Lower leg skin (tissue), 4 donors: Measurements from ENCODE around the gene SLC25A20. TPM values are rescaled to one million over a fixed set of nuclear protein-coding genes. Genes with fewer than 3 reads are reported as not detected.
A peak's percentile ranks its signal among the peaks of the same experiment; 100 is the strongest.

Source experiments
- DNase-seq, 2 donors: peaks; one replicate each; pipeline ENCODE4 v3.0.0-alpha.2; 2019; ENCODE audit warnings: low spot score in 2 of 2
- H3K4me3 ChIP-seq: fragments of 200-600 bp; sonication (generic); 2 replicates; pipeline ENCODE4 v1.5.1; 2017; ENCODE audit warnings: mild to moderate bottlenecking, low read depth; ENCODE audit not compliant: poor library complexity, severe bottlenecking
- POLR2A ChIP-seq, 2 donors: fragments of 450-650 bp; IDR thresholded peaks; one replicate each; pipeline ENCODE4 v1.6.1; 2016 to 2017; ENCODE audit warnings: antibody characterized with exemption in 2 of 2, mild to moderate bottlenecking in 1 of 2, moderate library complexity in 1 of 2
- WGBS, 2 donors: methylation state at CpG; one replicate each; pipeline ENCODE4 v1.1.5; 2018; 5-methylcytosine and 5-hydroxymethylcytosine counted together
- intact Hi-C: fragments of 100-400 bp; cut with DNase I; formaldehyde crosslinking; loops from one replicate; pipeline ENCODE4 v1.15.0; 2023; ENCODE audit warnings: low total_unique reads
- total RNA-seq, 4 donors: library from RNA; depleted of rRNA; stranded (reverse); fragments of >200 nt; gene quantifications; one replicate each; pipeline ENCODE4 v1.1.0, GENCODE V29; 2016
- TF ChIP-seq, protein P1 (sequence below), 3 donors: fragments of 450-650 bp; IDR thresholded peaks; one replicate each; pipeline ENCODE4 v1.5.1; 2016; ENCODE audit warnings: antibody characterized with exemption in 3 of 3, mild to moderate bottlenecking in 3 of 3, moderate library complexity in 2 of 3

Gene SLC25A20, protein sequence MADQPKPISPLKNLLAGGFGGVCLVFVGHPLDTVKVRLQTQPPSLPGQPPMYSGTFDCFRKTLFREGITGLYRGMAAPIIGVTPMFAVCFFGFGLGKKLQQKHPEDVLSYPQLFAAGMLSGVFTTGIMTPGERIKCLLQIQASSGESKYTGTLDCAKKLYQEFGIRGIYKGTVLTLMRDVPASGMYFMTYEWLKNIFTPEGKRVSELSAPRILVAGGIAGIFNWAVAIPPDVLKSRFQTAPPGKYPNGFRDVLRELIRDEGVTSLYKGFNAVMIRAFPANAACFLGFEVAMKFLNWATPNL
- 10 to 100 TPM; 11.4 to 46.3 (median 20.4) TPM for total RNA-seq

DNA sequence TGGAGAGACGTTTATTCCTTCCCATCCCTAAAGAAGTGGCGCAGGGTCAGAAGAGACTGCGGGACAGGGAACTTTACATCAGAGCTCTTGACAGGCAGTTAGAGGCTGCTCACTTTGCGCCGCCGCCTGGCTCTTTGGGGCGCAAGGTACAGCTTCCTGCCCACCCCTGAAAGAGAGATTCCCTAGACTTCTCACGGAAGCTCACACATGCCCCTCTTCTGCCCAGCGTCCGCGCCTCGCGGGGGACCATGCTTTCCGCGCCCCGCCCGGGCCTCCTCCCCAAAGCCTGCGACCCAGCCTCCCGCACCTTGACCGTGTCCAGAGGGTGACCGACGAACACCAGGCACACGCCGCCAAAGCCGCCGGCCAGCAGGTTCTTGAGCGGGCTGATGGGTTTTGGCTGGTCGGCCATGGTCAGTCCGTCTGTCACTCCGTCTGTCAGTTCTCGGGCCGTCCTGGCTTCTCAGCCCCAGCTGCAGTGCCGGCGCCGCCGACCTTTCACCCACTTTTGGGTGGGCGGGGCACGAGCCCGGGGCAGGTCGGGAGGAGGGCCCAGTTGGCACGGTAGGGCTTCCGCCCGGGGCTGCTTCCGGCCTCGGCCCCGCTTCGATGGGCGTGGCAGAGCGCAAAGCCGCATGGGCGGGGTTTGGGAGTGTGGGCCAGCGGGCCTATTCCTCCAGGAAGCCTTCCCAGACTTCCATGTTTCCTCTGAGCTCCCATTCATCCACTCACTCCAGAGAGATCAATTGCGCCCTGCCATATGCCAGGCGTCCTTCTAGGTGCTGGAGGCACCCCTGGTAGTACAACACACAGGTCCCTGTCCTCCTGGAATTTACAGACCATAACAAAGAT lies at the start of gene SLC25A20:
SLC25A20 (minus strand) TSS at position 500 of the 852 bp plus-strand sequence; CDS start at position 412, 88 bp downstream.
- TF ChIP-seq, protein P1, sequence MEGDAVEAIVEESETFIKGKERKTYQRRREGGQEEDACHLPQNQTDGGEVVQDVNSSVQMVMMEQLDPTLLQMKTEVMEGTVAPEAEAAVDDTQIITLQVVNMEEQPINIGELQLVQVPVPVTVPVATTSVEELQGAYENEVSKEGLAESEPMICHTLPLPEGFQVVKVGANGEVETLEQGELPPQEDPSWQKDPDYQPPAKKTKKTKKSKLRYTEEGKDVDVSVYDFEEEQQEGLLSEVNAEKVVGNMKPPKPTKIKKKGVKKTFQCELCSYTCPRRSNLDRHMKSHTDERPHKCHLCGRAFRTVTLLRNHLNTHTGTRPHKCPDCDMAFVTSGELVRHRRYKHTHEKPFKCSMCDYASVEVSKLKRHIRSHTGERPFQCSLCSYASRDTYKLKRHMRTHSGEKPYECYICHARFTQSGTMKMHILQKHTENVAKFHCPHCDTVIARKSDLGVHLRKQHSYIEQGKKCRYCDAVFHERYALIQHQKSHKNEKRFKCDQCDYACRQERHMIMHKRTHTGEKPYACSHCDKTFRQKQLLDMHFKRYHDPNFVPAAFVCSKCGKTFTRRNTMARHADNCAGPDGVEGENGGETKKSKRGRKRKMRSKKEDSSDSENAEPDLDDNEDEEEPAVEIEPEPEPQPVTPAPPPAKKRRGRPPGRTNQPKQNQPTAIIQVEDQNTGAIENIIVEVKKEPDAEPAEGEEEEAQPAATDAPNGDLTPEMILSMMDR (IDR thresholded peaks at IDR 0.05): no peak
- no peak for TF ChIP-seq POLR2A (IDR thresholded peaks at IDR 0.05)
- H3K4me3 ChIP-seq: peak within 1 kb of the TSS; percentile 46
- WGBS, 2 donors: 3 to 4% methylated on average over 40 to 52 of the region's 54 CpGs
- intact Hi-C loops: no loop called here
- DNase-seq: peak; percentile 84 to 98

DNA sequence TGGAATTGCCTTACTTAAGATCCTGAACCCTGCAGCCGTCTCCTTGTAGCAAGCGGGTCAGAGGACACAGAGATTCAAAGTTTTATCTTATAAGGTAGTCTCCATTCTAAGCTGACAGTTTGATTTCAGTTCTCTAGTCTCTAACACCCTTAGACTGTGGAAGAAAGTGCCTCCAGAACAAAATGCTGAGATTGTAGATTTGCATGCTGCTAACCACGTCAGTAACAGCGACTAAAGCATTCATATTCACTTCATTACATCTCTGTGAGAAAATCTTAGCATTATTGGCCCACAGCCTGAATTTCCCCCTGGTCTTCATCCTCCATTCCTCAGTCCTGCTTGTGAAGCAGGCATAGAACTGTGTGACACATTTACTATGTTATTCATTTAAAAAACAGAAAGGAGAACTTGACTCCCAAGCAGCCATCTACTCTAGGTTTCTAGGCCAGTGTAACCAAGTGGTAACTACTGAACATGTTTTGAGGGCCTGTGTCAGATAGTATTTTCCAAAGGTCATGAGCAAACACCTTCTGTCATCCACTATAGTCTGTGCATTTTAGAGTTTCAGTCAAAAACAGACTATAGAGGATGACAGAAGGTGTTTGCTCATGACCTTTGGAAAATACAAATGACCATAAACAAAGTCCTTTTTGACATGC lies 47.3 kb upstream of the SLC25A20 start:
- intact Hi-C loops: no loop called here
- 77 to 91% methylated on average over 4 of the region's 4 CpGs for WGBS, 2 donors
- TF ChIP-seq, protein P1 (IDR thresholded peaks at IDR 0.05): no peak
- no peak for TF ChIP-seq POLR2A (IDR thresholded peaks at IDR 0.05)
- H3K4me3 ChIP-seq: no peak overlapping the region
- DNase-seq: no peak

DNA sequence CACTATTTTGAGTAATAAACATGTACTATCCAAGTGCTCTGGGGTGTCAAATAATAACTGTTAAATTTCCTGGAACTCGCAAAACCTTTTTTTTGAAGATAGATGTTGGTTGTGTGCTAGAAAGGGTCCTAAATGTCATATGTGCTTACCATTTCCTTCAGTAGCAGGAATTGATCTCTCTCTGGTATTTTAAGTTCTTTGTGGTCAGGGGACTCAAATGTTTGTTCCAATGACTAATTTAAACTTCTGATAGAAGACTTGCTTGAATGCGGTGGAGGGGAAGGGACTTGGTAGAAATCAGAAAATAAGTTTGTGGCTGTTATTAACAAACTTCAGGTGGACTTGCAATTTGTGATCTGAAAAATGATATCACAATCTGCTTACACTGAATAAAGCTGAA lies 46.8 kb upstream of the SLC25A20 start:
- TF ChIP-seq POLR2A (IDR thresholded peaks at IDR 0.05): no peak
- TF ChIP-seq, protein P1 (IDR thresholded peaks at IDR 0.05): no peak
- 92 to 98% methylated on average over 2 of the region's 2 CpGs for WGBS, 2 donors
- intact Hi-C loops: no loop called here
- no peak overlapping the region for H3K4me3 ChIP-seq
- DNase-seq: no peak

DNA sequence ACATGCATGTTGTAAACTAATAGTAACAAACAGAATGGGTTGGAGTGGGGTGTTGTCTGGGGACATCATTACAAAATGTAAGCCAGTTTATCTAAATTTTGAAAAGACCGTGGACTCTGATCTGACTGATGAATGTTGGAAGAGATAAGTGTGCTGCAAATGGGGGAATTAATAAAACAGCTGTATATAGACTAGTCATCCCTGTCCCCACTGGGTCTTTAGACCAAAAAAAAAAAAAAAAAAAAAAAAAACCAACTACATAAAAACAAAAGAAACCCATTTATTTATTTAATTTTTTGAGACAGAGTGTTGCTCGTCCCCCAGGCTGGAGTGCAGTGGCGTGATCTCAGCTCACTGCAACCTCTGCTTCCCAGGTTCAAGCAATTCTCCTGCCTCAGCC lies 40.0 kb upstream of the SLC25A20 start:
- DNase-seq: no peak
- TF ChIP-seq, protein P1 (IDR thresholded peaks at IDR 0.05): no peak
- no peak for TF ChIP-seq POLR2A (IDR thresholded peaks at IDR 0.05)
- intact Hi-C loops: no loop called here
- H3K4me3 ChIP-seq: no peak overlapping the region
- WGBS, 2 donors: 95 to 97% methylated on average over 3 of the region's 3 CpGs

DNA sequence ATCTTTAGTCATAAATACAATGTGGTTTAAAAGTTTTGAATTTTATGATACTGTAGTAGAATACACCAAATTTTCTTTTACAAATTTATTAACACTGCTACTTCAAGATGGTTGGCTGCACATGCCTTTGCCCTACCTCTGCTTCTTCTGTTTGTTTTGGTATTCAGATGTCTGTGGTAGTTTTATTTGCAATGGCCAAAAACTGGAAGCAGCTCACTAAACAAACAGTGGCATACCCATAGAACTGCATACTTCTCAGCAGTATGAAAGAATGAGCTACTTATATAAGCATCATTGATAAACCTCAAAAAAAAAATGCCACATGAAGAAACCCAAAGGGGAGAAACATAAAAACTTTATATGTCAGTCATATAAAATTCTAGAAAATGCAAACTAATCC lies 39.5 kb upstream of the SLC25A20 start:
- TF ChIP-seq POLR2A (IDR thresholded peaks at IDR 0.05): no peak
- TF ChIP-seq, protein P1 (IDR thresholded peaks at IDR 0.05): no peak
- intact Hi-C loops: no loop called here
- no peak overlapping the region for H3K4me3 ChIP-seq
- DNase-seq: no peak
